ENCODE results near the gene DEFB124.

DNA sequence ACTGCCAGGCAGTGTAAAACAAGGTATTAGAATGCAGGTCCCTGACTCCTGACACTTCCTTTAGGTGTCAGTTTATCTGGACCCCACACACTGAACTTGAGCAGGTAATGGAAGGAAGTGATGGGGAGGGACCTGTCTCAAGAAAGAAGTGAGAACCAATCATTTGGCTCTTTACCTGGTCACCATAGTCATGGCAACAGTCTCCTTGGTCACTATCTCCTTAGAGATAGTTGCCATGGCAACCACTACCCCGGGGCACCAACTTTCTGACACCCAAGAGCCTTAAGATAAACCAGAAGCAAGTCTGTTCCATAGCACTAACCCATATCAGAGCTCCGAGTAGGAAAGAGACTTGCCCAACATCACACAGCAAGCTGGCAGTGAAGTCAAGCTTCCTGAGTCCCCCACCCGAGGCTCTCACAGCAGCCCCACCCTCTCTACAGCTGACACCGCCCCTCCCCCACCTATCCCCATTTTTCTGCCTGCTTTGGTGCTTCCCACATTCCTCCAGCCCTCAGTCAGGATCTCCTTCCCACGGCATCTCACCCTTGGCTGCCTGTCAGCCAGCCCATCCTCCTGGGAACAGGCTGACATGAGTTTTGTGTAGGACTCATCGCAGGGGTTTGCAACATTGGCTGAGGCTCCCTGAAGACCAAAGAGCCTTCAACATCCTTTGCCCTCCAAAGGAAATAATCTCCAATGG, 23.1 kb upstream of the DEFB124 start:
- TF ChIP-seq POLR2A (IDR thresholded peaks at IDR 0.05; ENCODE audit: low read length): no peak
- no peak for TF ChIP-seq GATA1 (IDR thresholded peaks at IDR 0.05; ENCODE audit: low read depth, low read length)
